ENCODE measurements around the gene KRTAP5-6. TPM values are rescaled to one million over a fixed set of nuclear protein-coding genes. Genes with fewer than 3 reads are reported as not detected.

KRTAP5-6 gene
- polyA plus RNA-seq, 2 of the 4 experiments (the other 2 are of a cell fraction): not detected

- no peaks in the 10 kb centered on the region; the same call in 2 of the 3 replicates for H3K4me1 ChIP-seq
- DNase-seq (ENCODE audit: low read depth in 1 of 2, low spot score in 1 of 2) (no peak), FAIRE-seq (no peak), ATAC-seq (no peak)
- no peak overlapping the region for H3K4me2 ChIP-seq
- no peaks in the 10 kb centered on the region for H3K9me3 ChIP-seq
- 22% methylated on average over 4 of the region's 5 CpGs for WGBS (ENCODE audit: missing lambda C conversion rate)
- TF ChIP-seq ELK1 (IDR thresholded peaks at IDR 0.05; ENCODE audit: low read depth, low read length) (no peak), EHMT2 (IDR thresholded peaks at IDR 0.05; ENCODE audit: low read depth) (no peak), HOXB13 (CRISPR knock-in tag; IDR thresholded peaks at IDR 0.05; ENCODE audit: low read depth) (no peak), BHLHE40 (IDR thresholded peaks at IDR 0.05; ENCODE audit: low read depth, low read length) (no peak), HEYL (CRISPR knock-in tag; IDR thresholded peaks at IDR 0.05) (no peak), TP53 (CRISPR knock-in tag; IDR thresholded peaks at IDR 0.05) (no peak), CTCF (IDR thresholded peaks at IDR 0.05) (no peak), POLR2AphosphoS2 (conservative IDR thresholded peaks at IDR 0.05; ENCODE audit: low read length) (no peak), KDM5A (IDR thresholded peaks at IDR 0.05) (no peak), JUNB (IDR thresholded peaks at IDR 0.05) (no peak), SREBF2 (IDR thresholded peaks at IDR 0.05) (no peak), JUN (IDR thresholded peaks at IDR 0.05) (no peak), ZNF302 (CRISPR knock-in tag; IDR thresholded peaks at IDR 0.05) (no peak), ESRRA (IDR thresholded peaks at IDR 0.05; ENCODE audit: borderline replicate concordance, low read length) (no peak), ATOH8 (CRISPR knock-in tag; IDR thresholded peaks at IDR 0.05; ENCODE audit: low read depth) (no peak), ZFP36 (IDR thresholded peaks at IDR 0.05; ENCODE audit: borderline replicate concordance, partially characterized antibody) (no peak), GATA3 (IDR thresholded peaks at IDR 0.05; ENCODE audit: borderline replicate concordance) (no peak), MAX (IDR thresholded peaks at IDR 0.05) (no peak)
- TF ChIP-seq, protein P1, sequence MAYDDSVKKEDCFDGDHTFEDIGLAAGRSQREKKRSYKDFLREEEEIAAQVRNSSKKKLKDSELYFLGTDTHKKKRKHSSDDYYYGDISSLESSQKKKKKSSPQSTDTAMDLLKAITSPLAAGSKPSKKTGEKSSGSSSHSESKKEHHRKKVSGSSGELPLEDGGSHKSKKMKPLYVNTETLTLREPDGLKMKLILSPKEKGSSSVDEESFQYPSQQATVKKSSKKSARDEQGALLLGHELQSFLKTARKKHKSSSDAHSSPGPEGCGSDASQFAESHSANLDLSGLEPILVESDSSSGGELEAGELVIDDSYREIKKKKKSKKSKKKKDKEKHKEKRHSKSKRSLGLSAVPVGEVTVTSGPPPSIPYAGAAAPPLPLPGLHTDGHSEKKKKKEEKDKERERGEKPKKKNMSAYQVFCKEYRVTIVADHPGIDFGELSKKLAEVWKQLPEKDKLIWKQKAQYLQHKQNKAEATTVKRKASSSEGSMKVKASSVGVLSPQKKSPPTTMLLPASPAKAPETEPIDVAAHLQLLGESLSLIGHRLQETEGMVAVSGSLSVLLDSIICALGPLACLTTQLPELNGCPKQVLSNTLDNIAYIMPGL (CRISPR knock-in tag; IDR thresholded peaks at IDR 0.05; ENCODE audit: borderline replicate concordance): no peak
- TF ChIP-seq, protein P2, sequence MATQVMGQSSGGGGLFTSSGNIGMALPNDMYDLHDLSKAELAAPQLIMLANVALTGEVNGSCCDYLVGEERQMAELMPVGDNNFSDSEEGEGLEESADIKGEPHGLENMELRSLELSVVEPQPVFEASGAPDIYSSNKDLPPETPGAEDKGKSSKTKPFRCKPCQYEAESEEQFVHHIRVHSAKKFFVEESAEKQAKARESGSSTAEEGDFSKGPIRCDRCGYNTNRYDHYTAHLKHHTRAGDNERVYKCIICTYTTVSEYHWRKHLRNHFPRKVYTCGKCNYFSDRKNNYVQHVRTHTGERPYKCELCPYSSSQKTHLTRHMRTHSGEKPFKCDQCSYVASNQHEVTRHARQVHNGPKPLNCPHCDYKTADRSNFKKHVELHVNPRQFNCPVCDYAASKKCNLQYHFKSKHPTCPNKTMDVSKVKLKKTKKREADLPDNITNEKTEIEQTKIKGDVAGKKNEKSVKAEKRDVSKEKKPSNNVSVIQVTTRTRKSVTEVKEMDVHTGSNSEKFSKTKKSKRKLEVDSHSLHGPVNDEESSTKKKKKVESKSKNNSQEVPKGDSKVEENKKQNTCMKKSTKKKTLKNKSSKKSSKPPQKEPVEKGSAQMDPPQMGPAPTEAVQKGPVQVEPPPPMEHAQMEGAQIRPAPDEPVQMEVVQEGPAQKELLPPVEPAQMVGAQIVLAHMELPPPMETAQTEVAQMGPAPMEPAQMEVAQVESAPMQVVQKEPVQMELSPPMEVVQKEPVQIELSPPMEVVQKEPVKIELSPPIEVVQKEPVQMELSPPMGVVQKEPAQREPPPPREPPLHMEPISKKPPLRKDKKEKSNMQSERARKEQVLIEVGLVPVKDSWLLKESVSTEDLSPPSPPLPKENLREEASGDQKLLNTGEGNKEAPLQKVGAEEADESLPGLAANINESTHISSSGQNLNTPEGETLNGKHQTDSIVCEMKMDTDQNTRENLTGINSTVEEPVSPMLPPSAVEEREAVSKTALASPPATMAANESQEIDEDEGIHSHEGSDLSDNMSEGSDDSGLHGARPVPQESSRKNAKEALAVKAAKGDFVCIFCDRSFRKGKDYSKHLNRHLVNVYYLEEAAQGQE (IDR thresholded peaks at IDR 0.05): no peak
- no peak overlapping the region for H3K27ac ChIP-seq
- H3K4me3 ChIP-seq: no peak overlapping the region
- ChIA-PET POLR2A (no interaction called here), CTCF (interaction anchor here (0.6 to 12.2 kb wide), 16 partner anchors 9 to 503 kb away, joined by 3 to 350 read pairs (median 4); partner anchors contain the start of gene INS)
Observed at GRCh38 chr11:1650918-1651262, 46.1 kb upstream of the KRTAP5-6 start.

All from A549 (cell line).